ENCODE data around the gene WDFY2.

WDFY2 gene

GRCh38 chr13:51733374-51734298, 149.4 kb downstream of the WDFY2 start:
- no peak for DNase-seq (ENCODE audit: low read depth in 2 of 3, low spot score in 1 of 3)

- DNase-seq (ENCODE audit: low read depth in 2 of 3, low spot score in 1 of 3) = no peak
Observed at GRCh38 chr13:51734786-51735185, 150.5 kb downstream of the WDFY2 start.

GRCh38 chr13:51737609-51738008, 153.3 kb downstream of the WDFY2 start:
- no peak for DNase-seq (ENCODE audit: low read depth in 2 of 3, low spot score in 1 of 3)

DNA sequence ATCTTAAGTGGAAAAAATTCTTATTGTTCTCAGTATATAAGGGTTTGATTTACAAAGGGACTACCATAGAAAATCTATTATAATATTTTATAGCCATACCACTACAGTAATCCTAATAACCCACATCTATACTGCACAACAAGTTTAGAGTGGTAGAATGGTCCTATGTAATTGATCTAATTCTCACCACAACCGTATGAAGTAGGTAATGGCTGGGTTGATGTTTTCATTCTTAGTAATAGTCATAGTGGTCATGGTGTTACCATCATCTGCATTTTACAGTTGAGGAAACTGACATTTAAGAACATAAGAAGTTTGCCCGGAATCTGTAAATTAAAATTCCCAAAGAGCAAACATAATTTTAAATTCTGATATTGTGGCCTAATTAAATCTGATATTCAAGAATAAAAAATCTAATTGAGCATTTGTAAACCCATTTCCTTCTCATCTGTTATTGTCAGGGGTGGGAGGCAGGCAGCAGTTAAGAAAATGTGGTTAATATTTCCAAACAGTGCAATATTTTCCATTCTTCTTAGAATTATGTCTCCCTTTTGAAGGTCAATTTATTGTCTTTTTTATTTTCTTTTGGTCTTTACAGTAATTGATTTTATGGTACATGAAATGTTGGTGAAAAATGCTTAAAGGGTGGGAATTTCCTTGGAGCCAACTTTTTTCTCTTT, 154.1 kb downstream of the WDFY2 start:
- DNase-seq (ENCODE audit: low read depth in 2 of 3, low spot score in 1 of 3) = no peak

DNA sequence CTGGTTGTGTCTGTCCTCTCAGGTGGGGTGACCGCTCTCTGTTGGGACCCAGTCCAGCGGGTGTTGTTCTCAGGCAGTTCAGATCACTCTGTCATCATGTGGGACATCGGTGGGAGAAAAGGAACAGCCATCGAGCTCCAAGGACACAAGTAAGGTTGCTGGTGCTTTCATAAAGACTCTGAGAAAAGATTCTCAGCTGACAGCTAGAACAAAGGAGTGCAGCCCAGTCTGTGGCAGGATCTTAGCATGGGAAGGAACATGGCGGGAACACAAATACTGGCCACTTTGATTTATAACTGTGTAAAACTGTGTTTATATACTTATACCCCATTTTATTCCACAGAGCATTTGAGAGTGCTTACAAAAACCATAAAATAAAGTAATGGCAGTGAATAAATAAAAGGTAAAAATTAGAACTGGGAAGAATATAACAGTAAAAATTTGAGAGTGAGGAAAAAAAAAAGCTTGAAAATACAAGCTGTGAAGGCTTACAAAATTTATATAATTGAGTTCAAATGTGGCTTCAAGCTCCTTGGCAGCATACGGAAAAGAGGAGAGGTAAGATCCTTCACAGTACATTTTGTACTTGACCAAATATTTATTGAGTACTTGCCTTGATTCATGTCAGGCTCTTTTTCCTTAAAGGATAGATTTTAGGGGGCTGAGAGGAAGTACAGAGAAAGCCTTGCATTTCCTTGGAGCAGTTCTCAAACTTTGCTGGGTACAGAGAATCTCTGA, 154.9 kb downstream of the WDFY2 start:
- DNase-seq (ENCODE audit: low read depth in 2 of 3, low spot score in 1 of 3) = no peak

DNA sequence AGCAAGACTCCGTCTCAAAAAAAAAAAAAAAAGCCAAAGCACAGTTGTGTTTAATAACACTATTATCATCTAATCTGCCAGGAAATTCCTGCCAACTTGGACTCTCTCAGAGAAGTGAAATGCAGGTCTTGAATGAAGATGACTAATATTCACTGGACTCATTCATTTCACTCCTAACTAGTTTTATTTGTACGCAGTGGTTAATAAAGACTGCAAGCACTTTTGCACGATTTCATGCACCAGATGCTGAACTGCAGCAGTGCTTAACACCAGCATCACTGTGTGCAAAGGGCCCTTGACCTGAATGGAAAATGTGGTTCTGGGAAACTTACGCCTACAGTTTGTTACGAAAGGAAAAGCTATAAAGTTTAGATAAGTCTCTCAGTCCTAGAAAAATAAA, 156.4 kb downstream of the WDFY2 start:
- no peak for DNase-seq (ENCODE audit: low read depth in 2 of 3, low spot score in 1 of 3)

GRCh38 chr13:51742031-51742430, 157.8 kb downstream of the WDFY2 start:
- DNase-seq (ENCODE audit: low read depth in 2 of 3, low spot score in 1 of 3) = no peak

- DNase-seq (ENCODE audit: low read depth in 2 of 3, low spot score in 1 of 3) = no peak
Observed at GRCh38 chr13:51742611-51743010, 158.3 kb downstream of the WDFY2 start.

- no peak for DNase-seq (ENCODE audit: low read depth in 2 of 3, low spot score in 1 of 3)
Observed at GRCh38 chr13:51745243-51745642, 161.0 kb downstream of the WDFY2 start.

GRCh38 chr13:51746802-51747201, 162.5 kb downstream of the WDFY2 start:
- no peak for DNase-seq (ENCODE audit: low read depth in 2 of 3, low spot score in 1 of 3)

GRCh38 chr13:51747438-51748434, 163.5 kb downstream of the WDFY2 start:
- no peak for DNase-seq (ENCODE audit: low read depth in 2 of 3, low spot score in 1 of 3)

- DNase-seq (ENCODE audit: low read depth in 2 of 3, low spot score in 1 of 3) = no peak
Observed at GRCh38 chr13:51756651-51757050, 172.4 kb downstream of the WDFY2 start.

DNA sequence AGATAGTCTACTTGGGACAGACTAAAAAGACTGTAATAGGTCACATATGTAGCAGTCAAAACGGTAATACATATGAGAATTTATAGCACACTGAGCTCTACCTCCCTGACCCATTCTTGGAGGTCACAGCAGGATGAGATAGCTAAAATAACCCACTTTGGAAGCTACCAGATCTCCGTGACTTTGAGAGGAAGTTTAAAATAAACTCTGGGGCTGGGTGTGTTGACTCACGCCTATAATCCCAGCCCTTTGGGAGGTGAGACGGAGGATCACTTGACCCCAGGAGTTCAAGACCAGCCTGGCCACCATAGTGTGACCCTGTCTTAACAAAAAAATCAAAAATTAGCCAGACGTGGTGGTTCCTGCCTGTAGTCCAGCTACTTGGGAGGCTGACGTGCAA, 174.4 kb downstream of the WDFY2 start:
- no peak for DNase-seq (ENCODE audit: low read depth in 2 of 3, low spot score in 1 of 3)

DNA sequence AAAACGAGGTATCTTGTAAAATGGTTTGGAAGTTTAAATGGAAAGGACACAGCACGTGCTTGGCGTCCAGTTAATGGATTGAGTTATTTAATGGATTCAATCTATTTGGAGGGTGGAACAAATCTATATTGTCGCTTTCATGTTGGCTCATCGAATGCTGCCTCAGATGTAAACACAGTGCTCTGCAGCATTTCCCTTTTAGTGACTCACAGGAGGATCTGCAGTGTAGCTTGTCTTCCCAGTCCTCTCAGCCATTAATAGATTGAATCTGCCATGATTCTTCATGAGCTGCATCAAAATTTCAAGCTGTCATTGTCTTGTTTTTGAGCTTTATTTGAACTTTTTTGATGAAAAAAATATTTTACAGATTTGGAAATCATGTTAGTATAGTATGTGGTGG, 175.0 kb downstream of the WDFY2 start:
- no peak for DNase-seq (ENCODE audit: low read depth in 2 of 3, low spot score in 1 of 3)

GRCh38 chr13:51760592-51760991, 176.3 kb downstream of the WDFY2 start:
- no peak for DNase-seq (ENCODE audit: low read depth in 2 of 3, low spot score in 1 of 3)

GRCh38 chr13:51761643-51762350, 177.5 kb downstream of the WDFY2 start:
- DNase-seq (ENCODE audit: low read depth in 2 of 3, low spot score in 1 of 3) = no peak

- DNase-seq (ENCODE audit: low read depth in 2 of 3, low spot score in 1 of 3) = no peak
Observed at GRCh38 chr13:51763486-51763885, 179.2 kb downstream of the WDFY2 start.

DNA sequence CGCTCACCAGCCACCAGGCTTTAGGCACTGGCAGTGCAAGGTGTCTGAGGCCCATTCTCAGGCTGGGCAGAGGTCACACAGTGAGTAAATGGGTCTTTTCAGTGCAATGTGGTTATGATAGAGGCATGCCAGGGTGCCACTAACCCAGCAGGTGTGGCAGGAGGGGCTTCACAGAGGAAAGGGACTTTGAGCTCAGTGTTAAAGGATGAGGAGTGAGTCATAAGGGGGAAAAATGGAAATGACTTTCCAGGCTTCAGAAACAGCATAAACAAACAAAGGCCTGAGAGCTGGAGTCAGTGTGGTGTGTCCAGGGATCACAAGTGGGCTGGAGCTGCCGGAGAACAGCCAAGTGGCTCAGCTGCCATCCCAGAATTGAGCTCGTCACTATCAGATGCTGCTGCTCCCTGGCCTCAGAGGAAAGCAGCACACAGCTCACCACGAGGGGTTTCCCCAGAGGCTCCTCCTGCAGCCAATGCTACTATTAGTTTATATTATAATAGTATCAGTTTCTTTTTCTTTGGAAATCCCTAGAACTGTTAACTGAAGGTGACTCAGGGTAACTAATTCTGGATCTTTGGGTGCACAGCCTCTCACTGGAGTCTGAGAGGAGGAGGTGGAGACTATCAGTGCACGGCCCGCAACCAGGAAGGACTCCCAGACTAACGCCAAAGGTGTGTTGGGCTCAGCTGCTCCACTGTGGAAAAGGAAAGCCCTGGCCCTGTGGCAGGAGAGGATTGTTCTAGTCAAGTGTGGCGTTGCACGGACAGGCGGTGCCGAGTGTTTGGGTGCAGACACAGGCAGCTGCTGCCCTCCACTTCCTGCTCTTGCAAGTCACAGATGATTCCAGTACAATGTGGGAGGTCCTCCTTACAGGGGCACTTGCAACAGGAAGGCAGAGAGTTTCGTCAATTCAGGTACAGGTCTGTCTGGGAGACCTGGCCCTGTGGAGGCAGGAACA, 180.2 kb downstream of the WDFY2 start:
- peak; percentile 51 to 66 (median 62) for DNase-seq (ENCODE audit: low read depth in 2 of 3, low spot score in 1 of 3)

- DNase-seq (ENCODE audit: low read depth in 2 of 3, low spot score in 1 of 3) = no peak
Observed at GRCh38 chr13:51765142-51765515, 180.9 kb downstream of the WDFY2 start.

All from stimulated activated CD4-positive, alpha-beta T cell treated with anti-CD3 and anti-CD28 coated beads, Interleukin-12 subunit alpha, Interleukin-12 subunit beta, amount 100 ng/mL, for 48 hours (primary cell).